Measurements from ENCODE around the gene COPZ1. TPM values are rescaled to one million over a fixed set of nuclear protein-coding genes. Genes with fewer than 3 reads are reported as not detected.

Gene COPZ1
- total and polyA plus RNA-seq, 2 experiments from 2014 or later, result 164 to 207 TPM

GRCh38 chr12:54286042-54287030 is 38.6 kb upstream of the COPZ1 start:
- peaks cover 60% of the 10 kb centered on the region for H4K20me1 ChIP-seq (ENCODE audit: insufficient read depth, poor library complexity, severe bottlenecking)
- H3K9me3 ChIP-seq (ENCODE audit: low read depth), result no peaks in the 10 kb centered on the region
- 56% methylated on average over 12 of the region's 12 CpGs for WGBS (ENCODE audit: low lambda C conversion rate, missing lambda C conversion rate)
- TF ChIP-seq EZH2phosphoT487 (IDR thresholded peaks at IDR 0.05; ENCODE audit: low read depth, severe bottlenecking, unreplicated experiment) (no peak), EZH2 (IDR thresholded peaks at IDR 0.05; ENCODE audit: borderline replicate concordance) (no peak)
- TF ChIP-seq, protein P1, sequence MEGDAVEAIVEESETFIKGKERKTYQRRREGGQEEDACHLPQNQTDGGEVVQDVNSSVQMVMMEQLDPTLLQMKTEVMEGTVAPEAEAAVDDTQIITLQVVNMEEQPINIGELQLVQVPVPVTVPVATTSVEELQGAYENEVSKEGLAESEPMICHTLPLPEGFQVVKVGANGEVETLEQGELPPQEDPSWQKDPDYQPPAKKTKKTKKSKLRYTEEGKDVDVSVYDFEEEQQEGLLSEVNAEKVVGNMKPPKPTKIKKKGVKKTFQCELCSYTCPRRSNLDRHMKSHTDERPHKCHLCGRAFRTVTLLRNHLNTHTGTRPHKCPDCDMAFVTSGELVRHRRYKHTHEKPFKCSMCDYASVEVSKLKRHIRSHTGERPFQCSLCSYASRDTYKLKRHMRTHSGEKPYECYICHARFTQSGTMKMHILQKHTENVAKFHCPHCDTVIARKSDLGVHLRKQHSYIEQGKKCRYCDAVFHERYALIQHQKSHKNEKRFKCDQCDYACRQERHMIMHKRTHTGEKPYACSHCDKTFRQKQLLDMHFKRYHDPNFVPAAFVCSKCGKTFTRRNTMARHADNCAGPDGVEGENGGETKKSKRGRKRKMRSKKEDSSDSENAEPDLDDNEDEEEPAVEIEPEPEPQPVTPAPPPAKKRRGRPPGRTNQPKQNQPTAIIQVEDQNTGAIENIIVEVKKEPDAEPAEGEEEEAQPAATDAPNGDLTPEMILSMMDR (IDR thresholded peaks at IDR 0.05; ENCODE audit: poor library complexity), result no peak
- no peaks in the 10 kb centered on the region for H3K27me3 ChIP-seq
- peak overlapping the region; percentile 54 for H3K27ac ChIP-seq
- H3K9me2 ChIP-seq (replicated peaks; ENCODE audit: insufficient read depth), result no peaks in the 10 kb centered on the region
- peak overlapping the region; percentile 94 for H3K4me2 ChIP-seq
- no peaks in the 10 kb centered on the region for H3K36me3 ChIP-seq (replicated peaks; ENCODE audit: insufficient read depth, low read depth)
- peaks cover 35% of the 10 kb centered on the region for H3K4me1 ChIP-seq (ENCODE audit: insufficient read depth)
- H3K79me2 ChIP-seq, result peaks cover 38% of the 10 kb centered on the region
- no peak overlapping the region for H2AFZ ChIP-seq
- no peak overlapping the region for H3K4me3 ChIP-seq
- peak; percentile 50 for DNase-seq (ENCODE audit: low spot score)

DNA sequence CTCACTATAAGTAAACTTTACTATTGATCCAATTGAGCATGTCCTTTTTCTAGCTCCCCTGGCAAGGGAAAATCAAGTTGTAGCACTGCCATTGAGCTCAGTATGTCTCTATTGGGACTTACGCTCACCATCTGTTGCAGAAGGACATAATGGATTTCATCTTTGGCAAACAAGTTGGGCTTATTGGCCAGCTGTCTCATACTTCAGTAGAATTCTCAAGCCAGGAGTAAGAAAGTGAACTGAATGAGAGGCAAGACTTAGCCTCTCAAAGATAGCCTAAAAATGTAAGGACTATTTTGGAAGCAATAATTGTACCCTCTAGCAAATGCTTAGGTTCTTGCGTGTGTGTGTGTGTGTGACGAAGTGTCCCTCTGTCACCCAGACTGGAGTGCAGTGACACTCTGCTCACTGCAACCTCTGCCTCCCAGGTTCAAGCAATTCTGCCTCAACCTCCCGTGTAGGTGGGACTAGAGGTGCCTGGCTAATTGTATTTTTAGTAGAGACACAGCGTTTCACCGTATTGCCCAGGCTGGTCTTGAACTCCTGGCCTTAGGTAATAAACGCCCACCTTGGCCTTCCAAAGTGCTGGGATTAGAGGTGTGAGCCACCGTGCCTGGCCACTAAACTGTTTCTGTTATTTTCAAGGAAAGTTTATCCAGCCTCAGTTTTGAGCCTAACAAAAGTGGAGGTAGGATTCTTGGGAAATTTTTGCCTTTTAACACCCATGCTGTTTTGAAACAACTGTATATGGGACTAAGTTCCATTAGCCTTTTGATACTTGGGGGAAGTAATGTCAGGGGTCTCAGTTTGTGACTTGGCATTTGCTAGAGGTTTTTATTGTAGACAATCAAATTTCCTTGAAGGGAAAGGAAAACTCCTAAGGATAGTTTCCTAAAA is 37.4 kb upstream of the COPZ1 start:
- Histone ChIP-seq H3K79me2 (peaks cover 26% of the 10 kb centered on the region), H3K27me3 (no peaks in the 10 kb centered on the region), H3K4me3 (no peak overlapping the region), H3K36me3 (replicated peaks; ENCODE audit: insufficient read depth, low read depth) (no peaks in the 10 kb centered on the region), H2AFZ (no peak overlapping the region), H3K27ac (peak overlapping the region; percentile 54), H3K4me2 (peak overlapping the region; percentile 94), H3K9me2 (replicated peaks; ENCODE audit: insufficient read depth) (no peaks in the 10 kb centered on the region), H3K4me1 (ENCODE audit: insufficient read depth) (peaks cover 31% of the 10 kb centered on the region), H4K20me1 (ENCODE audit: insufficient read depth, poor library complexity, severe bottlenecking) (peaks cover 48% of the 10 kb centered on the region), H3K9me3 (ENCODE audit: low read depth) (no peaks in the 10 kb centered on the region)
- TF ChIP-seq EZH2 (IDR thresholded peaks at IDR 0.05; ENCODE audit: borderline replicate concordance) (no peak), EZH2phosphoT487 (IDR thresholded peaks at IDR 0.05; ENCODE audit: low read depth, severe bottlenecking, unreplicated experiment) (no peak)
- TF ChIP-seq, protein P1 (IDR thresholded peaks at IDR 0.05; ENCODE audit: poor library complexity), result no peak
- no peak for DNase-seq (ENCODE audit: low spot score)
- 79% methylated on average over 8 of the region's 8 CpGs for WGBS (ENCODE audit: low lambda C conversion rate, missing lambda C conversion rate)

DNA sequence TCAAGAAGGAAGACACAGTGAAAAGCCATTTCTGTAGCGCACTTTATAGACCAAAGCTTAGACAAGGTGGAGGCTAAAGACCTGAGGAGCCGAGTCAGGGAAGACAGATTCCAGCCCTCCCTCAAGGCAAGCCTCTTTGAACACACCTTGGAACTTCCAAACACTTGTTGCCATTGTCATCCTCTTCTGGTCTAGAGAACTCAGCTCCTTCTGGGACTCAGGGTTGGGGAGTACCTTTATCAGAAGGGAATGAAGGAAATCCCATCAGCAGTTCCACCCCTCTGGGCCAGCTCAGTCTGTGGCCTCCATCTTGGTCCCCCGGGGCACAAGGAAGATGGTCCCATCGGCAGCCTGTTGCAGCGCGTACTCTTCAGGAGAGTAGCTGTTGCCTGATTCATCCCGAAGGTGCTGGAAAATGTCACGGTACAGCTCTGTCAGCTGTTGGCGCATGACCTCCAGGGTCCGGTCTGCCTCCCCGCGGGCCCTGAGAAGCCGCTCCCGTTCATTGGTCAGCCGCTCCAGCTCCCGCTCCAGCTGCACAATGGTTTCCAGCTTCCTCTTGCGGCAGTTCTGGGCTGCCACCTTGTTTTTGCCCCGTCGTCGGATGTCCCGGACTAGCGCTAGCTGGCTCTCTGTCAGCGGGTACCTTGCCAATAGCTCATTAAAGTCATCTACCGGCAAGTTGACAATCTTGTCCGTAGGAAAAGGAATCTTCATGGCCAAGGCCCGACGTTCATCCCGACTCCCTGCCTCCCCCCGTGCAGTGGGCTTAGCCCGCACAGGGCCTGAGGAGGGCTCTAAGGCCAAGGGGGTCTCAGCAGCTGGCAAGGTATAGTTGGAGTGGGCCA is 32.6 kb upstream of the COPZ1 start:
- H3K27me3 ChIP-seq, result no peaks in the 10 kb centered on the region

More for the DNA sequence above, 32.6 kb upstream of the COPZ1 start:
- Histone ChIP-seq H3K9me2 (replicated peaks; ENCODE audit: insufficient read depth) (no peaks in the 10 kb centered on the region), H3K4me1 (ENCODE audit: insufficient read depth) (no peaks in the 10 kb centered on the region), H3K79me2 (no peaks in the 10 kb centered on the region), H3K27ac (no peak overlapping the region), H2AFZ (no peak overlapping the region), H4K20me1 (ENCODE audit: insufficient read depth, poor library complexity, severe bottlenecking) (peaks cover 3% of the 10 kb centered on the region), H3K4me3 (no peak overlapping the region), H3K36me3 (replicated peaks; ENCODE audit: insufficient read depth, low read depth) (no peaks in the 10 kb centered on the region), H3K9me3 (ENCODE audit: low read depth) (no peaks in the 10 kb centered on the region), H3K4me2 (no peak overlapping the region)
- 95% methylated on average over 30 of the region's 30 CpGs for WGBS (ENCODE audit: low lambda C conversion rate, missing lambda C conversion rate)
- DNase-seq (ENCODE audit: low spot score), result no peak
- TF ChIP-seq EZH2 (IDR thresholded peaks at IDR 0.05; ENCODE audit: borderline replicate concordance), result no peak
- TF ChIP-seq, protein P1 (IDR thresholded peaks at IDR 0.05; ENCODE audit: poor library complexity), result no peak
- TF ChIP-seq EZH2phosphoT487 (IDR thresholded peaks at IDR 0.05; ENCODE audit: low read depth, severe bottlenecking, unreplicated experiment), result no peak
